PC-3 (cell line): ENCODE measurements around the gene FAM89B. TPM values are rescaled to one million over a fixed set of nuclear protein-coding genes. Genes with fewer than 3 reads are reported as not detected.

Experiments
- ATAC-seq: fragments of 200-7000 bp; cut with Tn5 transposase; 2 replicates; pipeline ENCODE4 v1.9.1; 2020; ENCODE audit warnings: mild to moderate bottlenecking, moderate library complexity
- BruUV-seq: library from RNA; stranded (reverse); fragments of 400-500 nt; replicated peaks from 2 replicates; lab custom pipeline; 2021; lab: Mats Ljungman, UMichigan
- CTCF ChIA-PET: fragments of 300-600 bp; sonication (Branson Sonifier 250); formaldehyde crosslinking; loops from one replicate; lab custom pipeline; 2022; ENCODE audit warnings: antibody characterized with exemption; lab: Charles Lee
- POLR2A ChIA-PET: fragments of 300-600 bp; sonication (Branson Sonifier 250); formaldehyde crosslinking; loops from one replicate; lab custom pipeline; 2022; ENCODE audit warnings: antibody characterized with exemption; ENCODE audit not compliant: unreplicated experiment; lab: Charles Lee
- DNase-seq: peaks from one replicate; pipeline ENCODE4 v3.0.0-alpha.2; 2015
- H2AFZ ChIP-seq: fragments of 300-600 bp; sonication (generic); 2 replicates; pipeline ENCODE4 v1.6.0; 2016; ENCODE audit warnings: antibody characterized with exemption, low read length
- H3F3A ChIP-seq: fragments of 300-600 bp; sonication (generic); one replicate; pipeline ENCODE4 v1.6.0; 2017; ENCODE audit warnings: antibody characterized with exemption, low read length, control low read depth, mild to moderate bottlenecking; ENCODE audit not compliant: unreplicated experiment
- H3K27ac ChIP-seq: fragments of 300-600 bp; sonication (generic); 2 replicates; pipeline ENCODE4 v1.5.1; 2016; ENCODE audit warnings: mild to moderate bottlenecking, low read length
- H3K27me3 ChIP-seq: fragments of 300-600 bp; sonication (generic); 2 replicates; pipeline ENCODE4 v1.6.1; 2016; ENCODE audit warnings: low read length, mixed read lengths
- H3K36me3 ChIP-seq: fragments of 300-600 bp; sonication (generic); 2 replicates; pipeline ENCODE4 v1.6.1; 2016; ENCODE audit warnings: low read depth, mixed run types, low read length, mixed read lengths
- H3K4me1 ChIP-seq: fragments of 300-600 bp; sonication (generic); 2 replicates; pipeline ENCODE4 v1.5.1; 2016; ENCODE audit warnings: low read length; ENCODE audit not compliant: insufficient read depth
- H3K4me2 ChIP-seq: fragments of 300-600 bp; sonication (generic); 2 replicates; pipeline ENCODE4 v1.6.0; 2016; ENCODE audit warnings: low read length
- H3K4me3 ChIP-seq: fragments of 300-600 bp; sonication (generic); 2 replicates; pipeline ENCODE4 v1.5.1; 2016; ENCODE audit warnings: mild to moderate bottlenecking, low read length, mixed read lengths
- H3K79me2 ChIP-seq: fragments of 300-600 bp; sonication (generic); 2 replicates; pipeline ENCODE4 v1.6.1; 2017; ENCODE audit warnings: low read length, mixed read lengths
- H3K9ac ChIP-seq: fragments of 300-600 bp; sonication (generic); 2 replicates; pipeline ENCODE4 v1.6.0; 2016; ENCODE audit warnings: mild to moderate bottlenecking, low read length
- H3K9me2 ChIP-seq: fragments of 300-600 bp; sonication (generic); replicated peaks from 2 replicates; pipeline ENCODE4 v1.6.1; 2016; ENCODE audit warnings: mixed run types, low read length, mixed read lengths
- H3K9me3 ChIP-seq: fragments of 300-600 bp; sonication (generic); 2 replicates; pipeline ENCODE4 v1.6.1; 2016; ENCODE audit warnings: low read length, mixed read lengths
- H4K20me1 ChIP-seq: fragments of 300-600 bp; sonication (generic); 2 replicates; pipeline ENCODE4 v1.6.1; 2016; ENCODE audit warnings: low read length, mixed read lengths
- CTCF ChIP-seq: fragments of 300-600 bp; sonication (generic); conservative IDR thresholded peaks from 2 replicates; pipeline ENCODE4 v1.5.1; 2017; ENCODE audit warnings: antibody characterized with exemption, low read depth, mild to moderate bottlenecking, low read length
- EZH2 ChIP-seq: fragments of 300-600 bp; sonication (generic); IDR thresholded peaks from one replicate; pipeline ENCODE4 v1.6.1; 2017; ENCODE audit warnings: antibody characterized with exemption, mild to moderate bottlenecking, low read length; ENCODE audit not compliant: unreplicated experiment
- EZH2phosphoT487 ChIP-seq: fragments of 300-600 bp; sonication (generic); IDR thresholded peaks from 2 replicates; pipeline ENCODE4 v1.6.1; 2018; ENCODE audit warnings: mild to moderate bottlenecking, antibody characterized with exemption, low read length, borderline replicate concordance
- intact Hi-C: fragments of 100-400 bp; cut with micrococcal nuclease; formaldehyde crosslinking; loops from 2 replicates; pipeline ENCODE4 v1.9.0; 2023
- total RNA-seq: library from RNA; depleted of rRNA; stranded (reverse); fragments of >200 nt; gene quantifications from 2 replicates; pipeline ENCODE4 v1.2.3, GENCODE V29; 2014; rRNA removed

The FAM89B gene
- total RNA-seq, 1 experiment from 2014 or later: 76.3 TPM

DNA sequence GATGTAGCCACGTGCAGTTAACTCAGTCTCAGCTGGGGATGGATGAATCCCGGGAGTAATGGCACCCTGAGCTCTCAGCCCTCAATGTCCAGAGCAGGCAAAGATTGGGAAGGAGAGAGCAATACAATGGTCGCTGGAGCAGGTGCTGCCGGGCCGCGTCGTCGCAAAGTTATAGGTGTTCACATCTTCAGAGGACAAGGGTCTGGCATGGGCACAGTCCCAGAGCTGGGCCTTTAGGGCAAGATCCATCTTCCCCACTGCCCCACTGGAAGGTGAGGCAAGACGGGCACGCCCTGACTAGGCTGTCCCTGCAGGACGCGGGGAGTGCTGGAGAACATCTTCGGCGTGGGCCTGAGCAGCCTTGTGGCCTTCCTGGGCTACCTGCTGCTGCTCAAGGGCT is 50.8 kb downstream of the FAM89B start:
- Histone ChIP-seq H3K4me1 (no peaks in the 10 kb centered on the region), H3K9me3 (no peaks in the 10 kb centered on the region), H3F3A (no peaks in the 10 kb centered on the region), H3K27ac (no peak overlapping the region), H3K4me2 (no peak overlapping the region), H3K36me3 (peaks cover 64% of the 10 kb centered on the region), H3K27me3 (no peaks in the 10 kb centered on the region), H3K79me2 (peaks cover 17% of the 10 kb centered on the region), H4K20me1 (no peaks in the 10 kb centered on the region), H3K9ac (no peak overlapping the region), H2AFZ (no peak overlapping the region), H3K4me3 (no peak overlapping the region), H3K9me2 (no peaks in the 10 kb centered on the region)
- no TSS peak for BruUV-seq
- no peak for DNase-seq
- CTCF ChIA-PET: no interaction called here
- POLR2A ChIA-PET: interaction anchor here (0.6 kb wide), 1 partner anchor 8 kb away, joined by 5 read pairs; no protein-coding TSS in a partner anchor
- intact Hi-C loops: no loop called here
- TF ChIP-seq EZH2phosphoT487: no peak
- no peak for TF ChIP-seq EZH2
- TF ChIP-seq CTCF: no peak
- ATAC-seq: no peak

Other genes starting within 250 kb of the FAM89B start
- gene DPF2, start 238.7 kb upstream of the FAM89B start, total RNA-seq: 45.8 and 63.1 TPM in 2 replicates
- gene TIGD3, start 217.8 kb upstream of the FAM89B start, total RNA-seq: 1.3 and 1.6 TPM in 2 replicates
- gene SLC25A45, start 189.9 kb upstream of the FAM89B start, total RNA-seq: 12.7 and 13.1 TPM in 2 replicates
- 68.3 and 93.2 TPM in 2 replicates for gene FRMD8, start 185.9 kb upstream of the FAM89B start, total RNA-seq
- gene NEAT1, start 149.7 kb upstream of the FAM89B start, total RNA-seq: 47.9 and 96.6 TPM in 2 replicates
- gene MALAT1, start 73.5 kb upstream of the FAM89B start, total RNA-seq: 1,345 and 2,062 TPM in 2 replicates
- gene SCYL1, start 47.5 kb upstream of the FAM89B start, total RNA-seq: 201 and 262 TPM in 2 replicates
- gene LTBP3, start 14.2 kb upstream of the FAM89B start, total RNA-seq: 197 and 233 TPM in 2 replicates
- gene ZNRD2, start 2.1 kb upstream of the FAM89B start, total RNA-seq: 126 and 206 TPM in 2 replicates
- gene EHBP1L1, start 3.5 kb downstream of the FAM89B start, total RNA-seq: 126 and 200 TPM in 2 replicates
- 0.58 and 0.69 TPM in 2 replicates for gene KCNK7, start 23.3 kb downstream of the FAM89B start, total RNA-seq
- gene MAP3K11, start 41.7 kb downstream of the FAM89B start, total RNA-seq: 80.1 and 106 TPM in 2 replicates
- gene PCNX3, start 43.2 kb downstream of the FAM89B start, total RNA-seq: 53.6 and 69.9 TPM in 2 replicates
- 113 and 161 TPM in 2 replicates for gene SIPA1, start 65.6 kb downstream of the FAM89B start, total RNA-seq
- 70.3 and 84.2 TPM in 2 replicates for gene RELA, start 90.4 kb downstream of the FAM89B start, total RNA-seq
- gene KAT5, start 139.7 kb downstream of the FAM89B start, total RNA-seq: 74.9 and 83.9 TPM in 2 replicates
- 96.2 and 172 TPM in 2 replicates for gene RNASEH2C, start 148.3 kb downstream of the FAM89B start, total RNA-seq
- gene AP5B1, start 208.4 kb downstream of the FAM89B start, total RNA-seq: 24.2 and 31.4 TPM in 2 replicates
- 17.1 and 18.1 TPM in 2 replicates for gene OVOL1, start 214.5 kb downstream of the FAM89B start, total RNA-seq